Omental fat pad (tissue), 4 donors: Measurements from ENCODE around the gene RNF186. TPM values are rescaled to one million over a fixed set of nuclear protein-coding genes. Genes with fewer than 3 reads are reported as not detected.

Experiments
- ATAC-seq: fragments of 150-250 bp; one replicate; pipeline ENCODE4 v1.9.1; 2016; ENCODE audit warnings: mild to moderate bottlenecking, moderate library complexity; ENCODE audit not compliant: low FRiP score
- DNase-seq: peaks from one replicate; pipeline ENCODE4 v3.0.0-alpha.2; 2019; ENCODE audit warnings: low spot score
- total RNA-seq, 4 donors: library from RNA; depleted of rRNA; stranded (reverse); fragments of >200 nt; gene quantifications; one replicate each; pipeline ENCODE4 v1.1.0, GENCODE V29; 2016
- TF ChIP-seq, protein P1 (sequence below), 3 donors: fragments of 450-650 bp; IDR thresholded peaks; one replicate each; pipeline ENCODE4 v1.5.1; 2016 to 2017; ENCODE audit warnings: antibody characterized with exemption in 3 of 3, mild to moderate bottlenecking in 3 of 3, moderate library complexity in 2 of 3

The RNF186 gene
- total RNA-seq, 4 donors from 2014 or later = not detected

DNA sequence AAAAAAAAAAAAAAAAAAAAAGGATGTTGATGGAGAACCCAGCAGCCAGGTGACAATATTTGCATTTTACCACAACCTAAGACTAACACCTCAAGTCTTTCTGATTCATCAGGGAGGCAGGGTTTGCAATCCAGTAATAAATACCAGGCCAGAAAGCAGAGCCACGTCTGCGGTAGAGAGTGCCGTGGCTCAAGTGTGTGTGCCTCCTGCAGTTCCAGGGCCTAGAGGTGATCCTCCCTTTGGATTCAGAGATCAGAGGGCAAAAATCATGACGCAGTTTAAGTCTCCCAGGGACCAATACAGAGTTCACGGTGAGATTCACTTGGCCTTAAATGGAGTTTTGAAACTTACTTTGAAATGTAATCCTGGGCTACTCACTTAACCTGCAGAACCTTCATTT lies 50.2 kb downstream of the RNF186 start:
- DNase-seq (no peak), ATAC-seq (no peak)
- TF ChIP-seq, protein P1, sequence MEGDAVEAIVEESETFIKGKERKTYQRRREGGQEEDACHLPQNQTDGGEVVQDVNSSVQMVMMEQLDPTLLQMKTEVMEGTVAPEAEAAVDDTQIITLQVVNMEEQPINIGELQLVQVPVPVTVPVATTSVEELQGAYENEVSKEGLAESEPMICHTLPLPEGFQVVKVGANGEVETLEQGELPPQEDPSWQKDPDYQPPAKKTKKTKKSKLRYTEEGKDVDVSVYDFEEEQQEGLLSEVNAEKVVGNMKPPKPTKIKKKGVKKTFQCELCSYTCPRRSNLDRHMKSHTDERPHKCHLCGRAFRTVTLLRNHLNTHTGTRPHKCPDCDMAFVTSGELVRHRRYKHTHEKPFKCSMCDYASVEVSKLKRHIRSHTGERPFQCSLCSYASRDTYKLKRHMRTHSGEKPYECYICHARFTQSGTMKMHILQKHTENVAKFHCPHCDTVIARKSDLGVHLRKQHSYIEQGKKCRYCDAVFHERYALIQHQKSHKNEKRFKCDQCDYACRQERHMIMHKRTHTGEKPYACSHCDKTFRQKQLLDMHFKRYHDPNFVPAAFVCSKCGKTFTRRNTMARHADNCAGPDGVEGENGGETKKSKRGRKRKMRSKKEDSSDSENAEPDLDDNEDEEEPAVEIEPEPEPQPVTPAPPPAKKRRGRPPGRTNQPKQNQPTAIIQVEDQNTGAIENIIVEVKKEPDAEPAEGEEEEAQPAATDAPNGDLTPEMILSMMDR (IDR thresholded peaks at IDR 0.05) = no peak

Other genes starting within 250 kb of the RNF186 start
- 10 to 100 TPM; 36.8 to 97.9 (median 72.8) TPM for gene NBL1, start 171.0 kb downstream of the RNF186 start, total RNA-seq
- not detected for gene HTR6, start 150.4 kb downstream of the RNF186 start, total RNA-seq
- gene TMCO4, start 15.4 kb downstream of the RNF186 start, total RNA-seq = 10 to 100 TPM; 19.0 to 26.6 (median 20.7) TPM
- gene OTUD3, start 67.1 kb upstream of the RNF186 start, total RNA-seq = 1 to 10 TPM; 4.4 to 7.6 (median 5.3) TPM
- not detected for gene PLA2G2E, start 108.3 kb upstream of the RNF186 start, total RNA-seq
- gene PLA2G2A, start 164.3 kb upstream of the RNF186 start, total RNA-seq = 100 to 1,000 TPM; 196 to 718 (median 477) TPM